ENCODE measurements around the gene CPNE1.

The CPNE1 gene

DNA sequence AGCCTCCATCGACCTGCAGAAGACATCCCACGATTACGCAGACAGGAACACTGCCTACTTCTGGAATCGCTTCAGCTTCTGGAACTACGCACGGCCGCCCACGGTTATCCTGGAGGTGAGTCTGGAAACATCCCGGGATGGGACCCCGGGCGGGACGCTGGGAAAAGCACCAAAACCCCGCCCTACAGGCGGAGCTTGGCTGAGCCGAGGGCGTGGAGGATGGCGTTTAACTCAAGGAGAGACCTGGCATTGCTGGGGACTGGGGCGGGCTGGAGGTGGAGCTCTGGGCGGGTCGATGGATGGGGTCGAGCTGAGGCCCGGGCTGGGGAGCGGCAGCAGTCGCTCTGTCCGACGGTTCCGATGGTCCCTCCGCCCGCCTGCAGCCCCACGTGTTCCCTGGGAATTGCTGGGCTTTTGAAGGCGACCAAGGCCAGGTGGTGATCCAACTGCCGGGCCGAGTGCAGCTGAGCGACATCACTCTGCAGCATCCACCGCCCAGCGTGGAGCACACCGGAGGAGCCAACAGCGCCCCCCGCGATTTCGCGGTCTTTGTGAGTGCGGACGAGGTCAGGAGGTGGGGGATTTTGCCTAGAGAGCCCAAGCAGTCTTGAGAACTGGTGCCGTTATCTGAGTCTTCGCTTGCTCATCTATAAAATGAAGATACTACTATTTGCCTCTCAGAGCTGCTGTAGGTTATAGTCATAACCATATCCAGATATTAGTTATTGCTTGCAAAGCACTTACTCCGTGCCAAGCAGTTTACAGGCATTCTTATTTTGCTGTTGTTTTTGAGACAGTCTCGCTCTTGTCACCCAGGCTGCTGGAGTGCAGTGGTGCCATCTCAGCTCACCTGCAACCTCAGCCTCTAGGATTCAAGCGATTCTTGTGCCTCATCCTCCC lies 45.3 kb downstream of the CPNE1 start:
- DNase-seq (ENCODE audit: low read depth): no peak
- peak overlapping the region; percentile 74 for H3K4me3 ChIP-seq (ENCODE audit: low read depth, low read length)
- TF ChIP-seq, protein P1, sequence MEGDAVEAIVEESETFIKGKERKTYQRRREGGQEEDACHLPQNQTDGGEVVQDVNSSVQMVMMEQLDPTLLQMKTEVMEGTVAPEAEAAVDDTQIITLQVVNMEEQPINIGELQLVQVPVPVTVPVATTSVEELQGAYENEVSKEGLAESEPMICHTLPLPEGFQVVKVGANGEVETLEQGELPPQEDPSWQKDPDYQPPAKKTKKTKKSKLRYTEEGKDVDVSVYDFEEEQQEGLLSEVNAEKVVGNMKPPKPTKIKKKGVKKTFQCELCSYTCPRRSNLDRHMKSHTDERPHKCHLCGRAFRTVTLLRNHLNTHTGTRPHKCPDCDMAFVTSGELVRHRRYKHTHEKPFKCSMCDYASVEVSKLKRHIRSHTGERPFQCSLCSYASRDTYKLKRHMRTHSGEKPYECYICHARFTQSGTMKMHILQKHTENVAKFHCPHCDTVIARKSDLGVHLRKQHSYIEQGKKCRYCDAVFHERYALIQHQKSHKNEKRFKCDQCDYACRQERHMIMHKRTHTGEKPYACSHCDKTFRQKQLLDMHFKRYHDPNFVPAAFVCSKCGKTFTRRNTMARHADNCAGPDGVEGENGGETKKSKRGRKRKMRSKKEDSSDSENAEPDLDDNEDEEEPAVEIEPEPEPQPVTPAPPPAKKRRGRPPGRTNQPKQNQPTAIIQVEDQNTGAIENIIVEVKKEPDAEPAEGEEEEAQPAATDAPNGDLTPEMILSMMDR (IDR thresholded peaks at IDR 0.05; ENCODE audit: low read depth, low read length, missing control alignments): peak; percentile 81

DNA sequence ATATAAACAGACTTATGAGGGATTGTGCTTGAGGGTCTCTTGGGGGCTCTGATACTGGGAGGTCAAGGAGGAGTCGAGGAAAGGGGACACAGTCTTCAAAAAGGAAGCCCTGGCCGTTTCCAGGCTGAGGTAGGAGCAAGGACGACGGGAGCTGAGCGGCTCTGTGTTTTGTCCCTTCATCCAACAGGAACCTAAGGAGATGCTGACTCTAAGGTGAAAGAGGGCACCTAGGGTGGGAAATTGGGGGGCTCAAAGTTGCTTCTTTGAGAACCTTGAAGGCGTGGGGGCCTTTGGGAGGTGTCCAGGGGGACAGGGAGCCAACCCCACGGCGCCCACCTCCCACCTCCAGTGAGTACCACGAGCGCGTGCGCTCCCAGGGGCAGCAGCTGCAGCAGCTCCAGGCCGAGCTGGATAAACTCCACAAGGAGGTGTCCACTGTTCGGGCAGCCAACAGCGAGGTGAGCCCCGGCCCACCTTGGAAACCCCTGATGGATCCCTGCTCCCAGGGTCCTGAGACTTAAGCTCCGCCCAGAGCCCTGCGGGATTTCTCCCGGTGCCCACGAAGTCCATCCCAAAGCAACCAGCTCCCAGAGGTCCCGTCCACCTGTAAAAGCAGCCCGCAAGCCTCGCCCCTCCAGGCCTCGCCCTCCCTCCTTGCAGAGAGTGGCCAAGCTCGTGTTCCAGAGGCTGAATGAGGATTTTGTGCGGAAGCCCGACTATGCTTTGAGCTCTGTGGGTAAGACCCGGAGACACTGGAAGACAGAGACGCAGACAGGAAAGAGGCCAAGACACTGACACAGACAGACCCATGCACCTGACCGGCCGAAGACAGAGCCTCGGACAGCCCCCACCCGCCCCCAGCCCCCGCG lies 46.2 kb downstream of the CPNE1 start:
- TF ChIP-seq, protein P1 (IDR thresholded peaks at IDR 0.05; ENCODE audit: low read depth, low read length, missing control alignments): no peak
- DNase-seq (ENCODE audit: low read depth): no peak
- peak overlapping the region; percentile 74 for H3K4me3 ChIP-seq (ENCODE audit: low read depth, low read length)

DNA sequence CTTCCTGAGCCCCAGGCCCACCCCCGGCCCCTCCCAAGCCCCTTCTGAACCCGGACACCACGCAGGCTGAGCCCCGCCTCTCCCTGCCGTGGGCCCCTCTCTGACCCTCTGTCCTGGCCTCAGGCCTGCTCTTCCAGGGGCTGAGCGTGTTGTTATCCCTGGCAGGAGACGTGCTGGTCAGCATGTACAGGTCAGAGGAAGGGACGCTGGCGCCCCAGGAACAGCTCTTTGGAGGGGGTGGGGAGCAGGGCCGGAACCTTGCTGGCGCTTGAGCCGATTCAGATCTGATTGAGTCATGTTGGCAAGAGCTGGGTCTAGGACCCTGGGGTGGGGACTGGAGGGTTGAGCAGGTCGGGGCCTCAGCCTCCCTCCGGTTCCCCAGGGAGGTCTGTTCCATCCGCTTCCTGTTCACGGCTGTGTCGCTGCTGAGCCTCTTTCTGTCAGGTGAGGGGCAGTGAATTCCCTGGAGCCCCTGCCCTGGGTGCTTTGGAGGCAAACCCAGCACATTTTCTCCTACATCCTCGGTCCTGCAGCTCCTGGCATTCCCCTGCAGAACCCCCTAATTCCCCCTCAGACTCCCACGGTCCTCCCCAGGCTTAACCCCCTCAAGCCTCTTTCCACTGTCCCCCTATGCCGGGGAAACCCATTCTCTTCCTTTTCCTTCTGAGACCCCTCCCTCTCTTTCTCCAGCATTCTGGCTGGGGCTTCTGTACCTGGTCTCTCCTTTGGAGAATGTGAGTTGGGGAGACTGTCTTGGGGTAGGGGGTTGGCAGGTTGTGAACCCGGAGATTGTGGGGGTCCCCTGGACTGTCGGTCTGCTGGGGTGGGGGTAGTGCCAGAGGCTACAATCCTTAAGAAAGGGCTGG lies 47.1 kb downstream of the CPNE1 start:
- TF ChIP-seq, protein P1 (IDR thresholded peaks at IDR 0.05; ENCODE audit: low read depth, low read length, missing control alignments): peak; percentile 38
- DNase-seq (ENCODE audit: low read depth): no peak
- H3K4me3 ChIP-seq (ENCODE audit: low read depth, low read length): peak overlapping the region; percentile 74

DNA sequence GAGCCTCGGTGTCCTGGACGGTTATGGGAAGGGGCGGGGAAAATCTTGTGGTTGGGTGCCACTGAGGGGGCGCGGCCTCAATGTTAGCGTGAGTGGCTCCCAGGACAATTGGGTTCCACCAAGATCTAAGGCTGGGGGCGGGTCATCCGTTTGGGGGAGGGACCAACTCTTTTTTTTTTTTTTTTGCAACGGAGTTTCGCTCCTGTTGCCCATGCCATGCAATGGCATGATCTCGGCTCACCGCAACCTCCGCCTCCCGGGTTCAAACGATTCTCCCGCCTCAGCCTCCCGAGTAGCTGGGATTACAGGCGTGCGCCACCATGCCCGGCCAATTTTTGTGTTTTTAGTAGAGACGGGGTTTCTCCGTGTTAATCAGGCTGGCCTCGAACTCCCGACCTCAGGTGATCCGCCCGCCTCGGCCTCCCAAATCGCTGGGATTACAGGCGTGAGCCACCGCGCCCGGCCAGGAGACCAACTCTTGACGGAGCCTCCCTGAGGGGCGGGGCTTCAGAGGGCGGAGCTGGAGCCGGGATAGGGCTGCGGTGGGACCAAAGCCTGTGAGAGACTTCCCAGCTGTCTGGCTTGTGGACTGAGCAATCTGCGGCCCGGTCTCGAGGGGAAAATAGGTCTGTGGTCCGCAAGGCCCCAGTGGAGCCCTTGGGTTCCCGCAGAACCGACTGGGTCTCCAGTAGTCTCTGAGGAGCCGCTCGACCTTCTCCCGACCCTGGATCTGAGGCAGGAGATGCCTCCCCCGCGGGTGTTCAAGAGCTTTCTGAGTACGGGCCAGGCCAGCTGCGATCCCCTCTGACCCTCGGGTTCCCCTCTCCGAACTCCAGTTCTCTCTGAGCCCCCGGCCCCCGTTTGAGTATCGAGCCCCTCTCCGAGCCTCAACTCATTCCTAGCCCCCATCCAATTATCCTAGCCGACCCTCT lies 48.0 kb downstream of the CPNE1 start:
- H3K4me3 ChIP-seq (ENCODE audit: low read depth, low read length): peak overlapping the region; percentile 74
- peak; percentile 99 for DNase-seq (ENCODE audit: low read depth)
- TF ChIP-seq, protein P1 (IDR thresholded peaks at IDR 0.05; ENCODE audit: low read depth, low read length, missing control alignments): no peak

DNA sequence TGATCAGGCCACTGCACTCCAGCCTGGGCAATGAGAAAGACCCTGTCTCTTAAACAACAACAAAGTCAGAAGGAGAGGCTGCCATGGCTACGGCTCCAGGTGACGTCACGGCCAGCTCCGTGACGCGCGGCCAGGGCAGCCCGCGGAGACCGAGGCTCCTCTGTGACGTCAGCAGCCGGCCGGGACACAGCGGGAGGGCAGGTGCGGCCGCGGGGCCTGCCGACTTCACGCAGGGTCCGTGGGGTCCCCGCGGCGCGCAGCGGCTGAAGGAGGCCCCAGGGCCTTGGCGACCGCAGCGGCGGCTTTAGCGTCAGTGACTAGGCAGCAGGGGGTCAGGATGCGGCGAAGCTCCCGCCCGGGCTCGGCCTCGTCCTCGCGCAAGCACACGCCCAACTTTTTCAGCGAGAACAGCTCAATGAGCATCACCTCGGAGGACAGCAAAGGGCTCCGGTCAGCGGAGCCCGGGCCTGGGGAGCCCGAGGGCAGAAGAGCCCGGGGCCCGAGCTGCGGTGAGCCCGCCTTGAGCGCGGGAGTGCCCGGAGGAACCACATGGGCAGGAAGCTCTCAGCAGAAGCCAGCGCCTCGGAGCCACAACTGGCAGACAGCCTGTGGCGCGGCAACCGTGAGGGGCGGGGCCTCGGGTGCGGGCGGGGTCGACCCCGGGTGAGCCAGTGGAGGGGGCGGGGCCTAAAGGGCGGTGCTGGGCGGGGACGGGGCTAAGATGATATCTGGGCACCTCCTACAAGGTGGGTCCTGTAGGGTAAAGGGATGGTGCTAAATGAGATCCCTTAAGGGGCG lies 48.8 kb downstream of the CPNE1 start, which contains the start of gene SPAG4:
Gene SPAG4 (plus strand): TSS at position 163 of the 798 bp plus-strand sequence. CDS start 175 bp downstream, at position 338.
- DNase-seq (ENCODE audit: low read depth): no peak

More for the DNA sequence above, 48.8 kb downstream of the CPNE1 start, which contains the start of gene SPAG4:
- TF ChIP-seq, protein P1 (IDR thresholded peaks at IDR 0.05; ENCODE audit: low read depth, low read length, missing control alignments): no peak
- H3K4me3 ChIP-seq (ENCODE audit: low read depth, low read length): peak within 1 kb of the TSS; percentile 74
